IMR-90 (cell line): ENCODE results near the gene DCAF6. TPM values are rescaled to one million over a fixed set of nuclear protein-coding genes. Genes with fewer than 3 reads are reported as not detected.

Experiments
- ATAC-seq: fragments of 200-7000 bp; cut with Tn5 transposase; 2 replicates; pipeline ENCODE4 v1.9.1; 2020; ENCODE audit warnings: low read depth, mild to moderate bottlenecking, moderate library complexity
- BruUV-seq: library from RNA; stranded (reverse); fragments of 400-500 nt; replicated peaks from 2 replicates; lab custom pipeline; 2021; lab: Mats Ljungman, UMichigan
- CTCF ChIA-PET: fragments of 300-600 bp; formaldehyde crosslinking; extraction: SDS; loops from one replicate; lab custom pipeline; 2021; ENCODE audit warnings: antibody characterized with exemption; lab: Yijun Ruan, JAX
- POLR2A ChIA-PET: fragments of 300-600 bp; sonication (Branson Sonifier 250); formaldehyde crosslinking; loops from one replicate; lab custom pipeline; 2022; ENCODE audit warnings: antibody characterized with exemption; ENCODE audit not compliant: unreplicated experiment; lab: Charles Lee
- DNase-seq: peaks from one replicate; pipeline ENCODE4 v3.0.0; 2013
- H2AFZ ChIP-seq: replicated peaks from 2 replicates; pipeline ENCODE3; 2013; ENCODE audit warnings: low read length, mild to moderate bottlenecking; ENCODE audit not compliant: poor library complexity
- H2AK5ac ChIP-seq: 2 replicates; pipeline ENCODE4 v1.6.1; 2013; ENCODE audit warnings: low read depth, low read length, inconsistent platforms
- H2AK9ac ChIP-seq: replicated peaks from 2 replicates; pipeline ENCODE3; 2013; ENCODE audit warnings: mild to moderate bottlenecking, low read depth, low read length, moderate library complexity; ENCODE audit not compliant: poor library complexity
- H2BK120ac ChIP-seq: 2 replicates; pipeline ENCODE4 v1.6.1; 2013; ENCODE audit warnings: low read depth, low read length, inconsistent platforms
- H2BK15ac ChIP-seq: 3 replicates; pipeline ENCODE4 v1.6.1; 2013; ENCODE audit warnings: low read depth, low read length, inconsistent platforms
- H2BK20ac ChIP-seq: 2 replicates; pipeline ENCODE4 v1.6.1; 2013; ENCODE audit warnings: low read depth, mild to moderate bottlenecking, inconsistent platforms, low read length, moderate library complexity
- H2BK5ac ChIP-seq: 2 replicates; pipeline ENCODE4 v1.6.1; 2013; ENCODE audit warnings: mild to moderate bottlenecking, low read depth, low read length, inconsistent platforms; ENCODE audit not compliant: poor library complexity, severe bottlenecking
- H3K14ac ChIP-seq: replicated peaks from 2 replicates; pipeline ENCODE4 v1.6.1; 2013; ENCODE audit warnings: low read depth, low read length, inconsistent platforms
- H3K18ac ChIP-seq: 2 replicates; pipeline ENCODE4 v1.6.1; 2013; ENCODE audit warnings: low read depth, low read length, control low read depth
- H3K23ac ChIP-seq: 2 replicates; pipeline ENCODE4 v1.6.1; 2013; ENCODE audit warnings: low read depth, low read length, inconsistent platforms
- H3K27ac ChIP-seq: 2 replicates; pipeline ENCODE4 v1.5.1; 2013; ENCODE audit warnings: mild to moderate bottlenecking, control low read depth, low read length; ENCODE audit not compliant: insufficient read depth
- H3K27me3 ChIP-seq: 2 replicates; pipeline ENCODE4 v1.6.1; 2013; ENCODE audit warnings: low read length; ENCODE audit not compliant: control insufficient read depth, insufficient read depth
- H3K36me3 ChIP-seq: 2 replicates; pipeline ENCODE4 v1.6.1; 2013; ENCODE audit warnings: low read length, mixed read lengths; ENCODE audit not compliant: control insufficient read depth, insufficient read depth
- H3K4ac ChIP-seq: 2 replicates; pipeline ENCODE4 v1.6.1; 2013; ENCODE audit warnings: low read depth, low read length, inconsistent platforms
- H3K4me1 ChIP-seq: 2 replicates; pipeline ENCODE4 v1.6.1; 2013; ENCODE audit warnings: low read length, mixed read lengths; ENCODE audit not compliant: control insufficient read depth, insufficient read depth
- H3K4me2 ChIP-seq: 2 replicates; pipeline ENCODE4 v1.6.1; 2013; ENCODE audit warnings: low read depth, mild to moderate bottlenecking, control low read depth, low read length, moderate library complexity
- H3K4me3 ChIP-seq: 2 replicates; pipeline ENCODE4 v1.5.1; 2013; ENCODE audit warnings: low read depth, mild to moderate bottlenecking, control low read depth, low read length, moderate library complexity; ENCODE audit not compliant: insufficient read depth
- H3K56ac ChIP-seq: 2 replicates; pipeline ENCODE4 v1.6.1; 2013; ENCODE audit warnings: low read length, inconsistent platforms; ENCODE audit not compliant: insufficient read depth; ENCODE audit errors: extremely low read depth
- H3K79me1 ChIP-seq, 2 experiments: 2 replicates each; pipeline ENCODE4 v1.6.1; 2013; ENCODE audit warnings: low read length in 2 of 2, inconsistent platforms in 1 of 2, low read depth in 1 of 2
- H3K9ac ChIP-seq: 2 replicates; pipeline ENCODE4 v1.6.1; 2013; ENCODE audit warnings: low read depth, low read length, control low read depth
- H3K9me1 ChIP-seq: 2 replicates; pipeline ENCODE4 v1.6.1; 2013; ENCODE audit warnings: low read length, inconsistent platforms; ENCODE audit not compliant: insufficient read depth
- H3K9me3 ChIP-seq: 2 replicates; pipeline ENCODE4 v1.6.1; 2013; ENCODE audit warnings: low read length; ENCODE audit not compliant: control insufficient read depth, insufficient read depth
- H4K20me1 ChIP-seq: 2 replicates; pipeline ENCODE4 v1.6.1; 2013; ENCODE audit warnings: low read length, inconsistent platforms; ENCODE audit not compliant: insufficient read depth
- H4K5ac ChIP-seq: 2 replicates; pipeline ENCODE4 v1.6.1; 2013; ENCODE audit warnings: mild to moderate bottlenecking, low read depth, low read length, control low read depth
- H4K8ac ChIP-seq, 2 experiments: 2 replicates each; pipeline ENCODE4 v1.6.1; 2013; ENCODE audit warnings: low read depth in 2 of 2, low read length in 2 of 2, control low read depth in 1 of 2, inconsistent platforms in 1 of 2
- H4K91ac ChIP-seq: 2 replicates; pipeline ENCODE4 v1.6.1; 2013; ENCODE audit warnings: low read depth, low read length, inconsistent platforms; ENCODE audit not compliant: insufficient read depth
- CEBPB ChIP-seq: IDR thresholded peaks from 2 replicates; pipeline ENCODE4 v1.6.1; 2012; ENCODE audit warnings: low read depth, low read length, improper control_type of control experiment
- NFE2L2 ChIP-seq: fragments of 150-350 bp; IDR thresholded peaks from 2 replicates; pipeline ENCODE4 v1.6.1; 2016; ENCODE audit warnings: low read depth, mild to moderate bottlenecking, low read length
- WGBS, 2 experiments: methylation state at CpG; one replicate each; pipeline versions ENCODE4 v1.1.5 to v1.1.7; 2013; ENCODE audit warnings: missing lambda C conversion rate in 2 of 2; ENCODE audit not compliant: insufficient read length in 1 of 2; ENCODE audit errors: extremely low coverage in 2 of 2; 5-methylcytosine and 5-hydroxymethylcytosine counted together
- dilution Hi-C: fragments of 300-500 bp; cut with HindIII; formaldehyde crosslinking; loops from one replicate; pipeline ENCODE4 v1.14.3; 2018; ENCODE audit warnings: low sequenced_read_pairs; ENCODE audit not compliant: unreplicated experiment
- in situ Hi-C: fragments of 300-500 bp; cut with MboI; formaldehyde crosslinking; loops from 3 replicates; pipeline ENCODE4 v1.14.3; 2019; ENCODE audit warnings: low sequenced_read_pairs, inconsistent platforms, mixed read lengths
- intact Hi-C: fragments of 100-400 bp; cut with micrococcal nuclease; formaldehyde crosslinking; loops from 2 replicates; pipeline ENCODE4 v1.10.0; 2022
- polyA plus RNA-seq, 3 experiments: library from polyadenylated mRNA; depleted of rRNA; stranded (reverse); fragments of >200 nt; gene quantifications; 2 replicates each; pipeline ENCODE4 v1.2.3, GENCODE V29; 2012; ENCODE audit warnings: low replicate concordance in 1 of 3
- total RNA-seq: library from RNA; depleted of rRNA; stranded (reverse); fragments of >200 nt; gene quantifications from 2 replicates; pipeline ENCODE4 v1.2.3, GENCODE V29; 2012

Gene DCAF6
- total and polyA plus RNA-seq, 2 of the 4 experiments (the other 2 are of a cell fraction), result 60.4 to 88.7 TPM

DNA sequence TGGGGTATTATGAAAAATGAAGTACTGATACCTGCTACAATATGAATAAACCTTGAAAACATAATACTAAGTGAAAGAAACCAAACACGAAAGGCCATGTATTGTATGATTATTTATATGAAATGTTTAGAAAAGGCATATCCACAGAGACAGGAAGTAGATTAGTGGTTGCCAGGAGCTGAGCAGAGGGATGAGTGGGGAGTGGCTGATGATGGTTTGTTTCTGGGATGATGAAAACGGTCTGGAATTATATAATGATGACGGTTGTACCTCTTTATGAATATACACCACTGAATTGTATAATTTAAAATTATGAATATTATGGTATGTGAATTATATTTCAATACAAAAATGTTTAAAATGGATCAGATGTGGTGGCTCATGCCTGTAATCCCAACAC, 64.2 kb downstream of the DCAF6 start:
- ATAC-seq (0 out of 2 replicates have a peak, but pooled peaks have one; percentile 24), DNase-seq (peak; percentile 55)
- Histone ChIP-seq H3K4me3 (no peak overlapping the region), H3K4me1 (no peaks in the 10 kb centered on the region), H3K4me2 (no peak overlapping the region), H2BK15ac (no peak overlapping the region), H2AFZ (no peak overlapping the region), H2AK5ac (no peak overlapping the region), H2BK120ac (no peak overlapping the region), H3K27ac (no peak overlapping the region), H3K9me3 (no peaks in the 10 kb centered on the region), H4K5ac (no peak overlapping the region), H4K20me1 (no peaks in the 10 kb centered on the region), H3K36me3 (peaks cover 9% of the 10 kb centered on the region), H3K56ac (no peak overlapping the region), H4K8ac (no peak overlapping the region), H2AK9ac (no peak overlapping the region), H3K9ac (no peak overlapping the region), H3K9me1 (no peaks in the 10 kb centered on the region; the same call in 1 of the 2 replicates), H3K18ac (no peak overlapping the region), H2BK20ac (no peak overlapping the region), H3K14ac (no peak overlapping the region), H2BK5ac (no peak overlapping the region), H3K27me3 (no peaks in the 10 kb centered on the region), H3K79me1 (peaks cover 21 to 29% of the 10 kb centered on the region in 2 experiments), H3K23ac (no peak overlapping the region), H3K4ac (no peak overlapping the region), H4K91ac (no peak overlapping the region)
- dilution Hi-C loops (no loop called here), intact Hi-C loops (loop anchor here (10.0 kb wide), 1 partner anchor 54 kb away; no protein-coding TSS in a partner anchor), in situ Hi-C loops (no loop called here)
- no TSS peak for BruUV-seq
- WGBS, 2 experiments, result no CpG with 5 or more reads among the region's 3 CpGs
- CTCF ChIA-PET, result no interaction called here
- POLR2A ChIA-PET, result interaction anchor here (0.6 kb wide), 1 partner anchor 1505 kb away, joined by 5 read pairs; no protein-coding TSS in a partner anchor
- no peak for TF ChIP-seq NFE2L2
- TF ChIP-seq CEBPB, result no peak
